BJ (cell line): ENCODE measurements around the gene SRGAP3. TPM values are rescaled to one million over a fixed set of nuclear protein-coding genes. Genes with fewer than 3 reads are reported as not detected.

ENCODE experiments used
- CTCF ChIA-PET: fragments of 350-600 bp; formaldehyde crosslinking; extraction: SDS; loops from one replicate; lab custom pipeline; 2021; ENCODE audit warnings: antibody characterized with exemption, inconsistent platforms; lab: Yijun Ruan, JAX
- POLR2A ChIA-PET: fragments of 300-600 bp; sonication (Branson Sonifier 250); formaldehyde crosslinking; extraction: SDS; loops from one replicate; lab custom pipeline; 2021; ENCODE audit warnings: antibody characterized with exemption; lab: Charles Lee
- DNase-seq: peaks from one replicate; pipeline ENCODE4 v3.0.0-alpha.2; 2011; ENCODE audit warnings: low read depth
- H3K27me3 ChIP-seq: 2 replicates; pipeline ENCODE4 v1.6.0; 2011; ENCODE audit warnings: low read length; ENCODE audit not compliant: control insufficient read depth, insufficient read depth
- H3K36me3 ChIP-seq: 2 replicates; pipeline ENCODE4 v1.5.1; 2011; ENCODE audit warnings: low read length; ENCODE audit not compliant: control insufficient read depth, insufficient read depth
- H3K4me3 ChIP-seq: 2 replicates; pipeline ENCODE4 v1.5.1; 2011; ENCODE audit warnings: low read depth, mild to moderate bottlenecking, control low read depth, low read length
- CTCF ChIP-seq: IDR thresholded peaks from 2 replicates; pipeline ENCODE4 v1.5.1; 2011; ENCODE audit warnings: low read depth, mild to moderate bottlenecking, control low read depth, inconsistent platforms, low read length, moderate library complexity; ENCODE audit not compliant: insufficient read depth
- polyA plus RNA-seq: library from polyadenylated mRNA; depleted of rRNA; stranded (reverse); fragments of >200 nt; gene quantifications from 2 replicates; pipeline ENCODE4 v1.2.3, GENCODE V29; 2011

The SRGAP3 gene
- polyA plus RNA-seq, 1 experiment, result 0.75 TPM

- no peak for TF ChIP-seq CTCF
- DNase-seq, result no peak
- Histone ChIP-seq H3K36me3 (no peaks in the 10 kb centered on the region), H3K4me3 (no peak overlapping the region), H3K27me3 (peaks cover 2% of the 10 kb centered on the region; the same call in 1 of the 2 replicates)
- CTCF ChIA-PET, result no interaction called here
- POLR2A ChIA-PET, result no interaction called here
These were observed 59.2 kb downstream of the SRGAP3 start for GRCh38 chr3:9190276-9190675.

- POLR2A ChIA-PET, result no interaction called here
- Histone ChIP-seq H3K36me3 (no peaks in the 10 kb centered on the region), H3K4me3 (no peak overlapping the region), H3K27me3 (peaks cover 2% of the 10 kb centered on the region; the same call in 1 of the 2 replicates)
- TF ChIP-seq CTCF, result no peak
- DNase-seq, result no peak
- CTCF ChIA-PET, result no interaction called here
These were observed 60.9 kb downstream of the SRGAP3 start for GRCh38 chr3:9188583-9188982.

GRCh38 chr3:9185701-9186100 is 63.7 kb downstream of the SRGAP3 start:
- no peak for DNase-seq
- Histone ChIP-seq H3K4me3 (no peak overlapping the region), H3K36me3 (no peaks in the 10 kb centered on the region), H3K27me3 (peaks cover 2% of the 10 kb centered on the region; the same call in 1 of the 2 replicates)
- ChIA-PET CTCF (no interaction called here), POLR2A (no interaction called here)
- TF ChIP-seq CTCF, result no peak

GRCh38 chr3:9185046-9185445 is 64.4 kb downstream of the SRGAP3 start:
- Histone ChIP-seq H3K36me3 (no peaks in the 10 kb centered on the region), H3K27me3 (no peaks in the 10 kb centered on the region; the same call in 1 of the 2 replicates), H3K4me3 (no peak overlapping the region)
- POLR2A ChIA-PET, result no interaction called here
- no peak for TF ChIP-seq CTCF
- CTCF ChIA-PET, result no interaction called here
- no peak for DNase-seq

GRCh38 chr3:9184461-9184835 is 65.0 kb downstream of the SRGAP3 start:
- POLR2A ChIA-PET, result no interaction called here
- no peak for DNase-seq
- TF ChIP-seq CTCF, result no peak
- Histone ChIP-seq H3K36me3 (no peaks in the 10 kb centered on the region), H3K4me3 (no peak overlapping the region), H3K27me3 (no peaks in the 10 kb centered on the region; the same call in 1 of the 2 replicates)
- CTCF ChIA-PET, result interaction anchor here (1.0 kb wide), 1 partner anchor 16 kb away, joined by 4 read pairs; no protein-coding TSS in a partner anchor
